Neural progenitor cell (in vitro differentiated cells): Measurements from ENCODE around the gene SLC52A3. TPM values are rescaled to one million over a fixed set of nuclear protein-coding genes. Genes with fewer than 3 reads are reported as not detected.

Source experiments
- DNase-seq: peaks from one replicate; pipeline ENCODE4 v3.0.0-alpha.2; 2016; ENCODE audit warnings: low spot score
- H2AFZ ChIP-seq: fragments of 200-600 bp; sonication (generic); replicated peaks from 2 replicates; pipeline ENCODE4 v1.6.1; 2016; ENCODE audit warnings: antibody characterized with exemption
- H3F3A ChIP-seq: fragments of 200-600 bp; sonication (generic); 2 replicates; pipeline ENCODE4 v1.6.1; 2016; ENCODE audit warnings: antibody characterized with exemption, low read depth
- H3K27ac ChIP-seq: fragments of 200-600 bp; sonication (generic); 2 replicates; pipeline ENCODE4 v1.5.1; 2016; ENCODE audit warnings: mild to moderate bottlenecking
- H3K27me3 ChIP-seq: fragments of 200-600 bp; sonication (generic); 2 replicates; pipeline ENCODE4 v1.6.1; 2016; ENCODE audit warnings: mild to moderate bottlenecking, moderate library complexity
- H3K36me3 ChIP-seq: fragments of 200-600 bp; sonication (generic); 2 replicates; pipeline ENCODE4 v1.5.1; 2016
- H3K4me1 ChIP-seq: fragments of 200-600 bp; sonication (generic); 2 replicates; pipeline ENCODE4 v1.6.1; 2016; ENCODE audit warnings: mixed run types
- H3K4me2 ChIP-seq: fragments of 200-600 bp; sonication (generic); 2 replicates; pipeline ENCODE4 v1.6.1; 2016
- H3K4me3 ChIP-seq: fragments of 200-600 bp; sonication (generic); 2 replicates; pipeline ENCODE4 v1.5.1; 2016
- H3K79me2 ChIP-seq: fragments of 200-600 bp; sonication (generic); 2 replicates; pipeline ENCODE4 v1.6.1; 2016; ENCODE audit warnings: low read depth
- H3K9ac ChIP-seq: fragments of 200-600 bp; sonication (generic); 2 replicates; pipeline ENCODE4 v1.6.1; 2016
- H3K9me3 ChIP-seq: fragments of 200-600 bp; sonication (generic); 2 replicates; pipeline ENCODE4 v1.5.1; 2016; ENCODE audit warnings: low read depth
- H4K20me1 ChIP-seq: fragments of 200-600 bp; sonication (generic); 2 replicates; pipeline ENCODE4 v1.6.1; 2016; ENCODE audit warnings: low read depth
- H3K27ac Mint-ChIP-seq: 3 replicates; pipeline ENCODE4 v1.8.0; 2021; ENCODE audit warnings: mixed read lengths
- H3K27me3 Mint-ChIP-seq: 2 replicates; pipeline ENCODE4 v1.8.0; 2022; ENCODE audit warnings: low read depth, mild to moderate bottlenecking, inconsistent platforms, moderate library complexity, mixed read lengths; ENCODE audit not compliant: insufficient read depth
- H3K36me3 Mint-ChIP-seq: 3 replicates; pipeline ENCODE4 v1.8.0; 2021; ENCODE audit warnings: mixed read lengths
- H3K4me1 Mint-ChIP-seq: 3 replicates; pipeline ENCODE4 v1.8.0; 2021; ENCODE audit warnings: mixed read lengths
- H3K4me3 Mint-ChIP-seq: 3 replicates; pipeline ENCODE4 v1.8.0; 2021; ENCODE audit warnings: mild to moderate bottlenecking, moderate library complexity, mixed read lengths
- H3K9me3 Mint-ChIP-seq: 3 replicates; pipeline ENCODE4 v1.8.0; 2020; ENCODE audit warnings: mixed read lengths
- EZH2 ChIP-seq: fragments of 200-600 bp; sonication (generic); IDR thresholded peaks from 2 replicates; pipeline ENCODE4 v1.6.1; 2017; ENCODE audit warnings: antibody characterized with exemption, mild to moderate bottlenecking, moderate library complexity
- EZH2phosphoT487 ChIP-seq: fragments of 200-600 bp; sonication (generic); IDR thresholded peaks from 2 replicates; pipeline ENCODE4 v1.6.1; 2017; ENCODE audit warnings: antibody characterized with exemption
- total RNA-seq: library from RNA; depleted of rRNA; stranded (reverse); fragments of >200 nt; gene quantifications from 2 replicates; pipeline ENCODE4 v1.2.3, GENCODE V29; 2015; ENCODE audit warnings: low replicate concordance
- TF ChIP-seq, protein P1 (sequence below): fragments of 200-600 bp; sonication (generic); IDR thresholded peaks from 2 replicates; pipeline ENCODE4 v1.5.1; 2017; ENCODE audit warnings: antibody characterized with exemption, mild to moderate bottlenecking

SLC52A3 gene
- total RNA-seq, 1 donor from 2014 or later: not detected

DNA sequence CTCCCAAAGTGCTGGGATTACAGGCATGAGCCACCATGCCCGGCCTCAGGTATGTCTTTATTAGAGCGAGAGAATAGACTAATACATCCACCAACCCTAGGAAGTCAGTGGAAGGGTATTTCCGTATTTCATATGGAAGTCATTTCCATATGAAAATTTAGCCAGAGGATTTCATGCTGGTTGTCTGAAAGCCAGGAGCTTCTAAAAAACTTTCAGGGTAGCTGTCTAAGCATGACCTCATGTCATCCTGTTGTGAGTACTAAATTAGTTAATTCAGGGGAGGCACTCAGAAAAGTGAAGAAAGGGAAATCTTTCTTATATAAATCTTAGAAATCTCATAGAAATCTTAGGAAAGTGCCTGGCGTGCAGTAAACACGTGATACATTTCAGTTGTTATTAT, 16.5 kb downstream of the SLC52A3 start:
- DNase-seq: no peak
- H3K36me3 ChIP-seq: no peaks in the 10 kb centered on the region
- no peak overlapping the region for H3K4me3 ChIP-seq
- TF ChIP-seq EZH2 (no peak), EZH2phosphoT487 (no peak)
- TF ChIP-seq, protein P1, sequence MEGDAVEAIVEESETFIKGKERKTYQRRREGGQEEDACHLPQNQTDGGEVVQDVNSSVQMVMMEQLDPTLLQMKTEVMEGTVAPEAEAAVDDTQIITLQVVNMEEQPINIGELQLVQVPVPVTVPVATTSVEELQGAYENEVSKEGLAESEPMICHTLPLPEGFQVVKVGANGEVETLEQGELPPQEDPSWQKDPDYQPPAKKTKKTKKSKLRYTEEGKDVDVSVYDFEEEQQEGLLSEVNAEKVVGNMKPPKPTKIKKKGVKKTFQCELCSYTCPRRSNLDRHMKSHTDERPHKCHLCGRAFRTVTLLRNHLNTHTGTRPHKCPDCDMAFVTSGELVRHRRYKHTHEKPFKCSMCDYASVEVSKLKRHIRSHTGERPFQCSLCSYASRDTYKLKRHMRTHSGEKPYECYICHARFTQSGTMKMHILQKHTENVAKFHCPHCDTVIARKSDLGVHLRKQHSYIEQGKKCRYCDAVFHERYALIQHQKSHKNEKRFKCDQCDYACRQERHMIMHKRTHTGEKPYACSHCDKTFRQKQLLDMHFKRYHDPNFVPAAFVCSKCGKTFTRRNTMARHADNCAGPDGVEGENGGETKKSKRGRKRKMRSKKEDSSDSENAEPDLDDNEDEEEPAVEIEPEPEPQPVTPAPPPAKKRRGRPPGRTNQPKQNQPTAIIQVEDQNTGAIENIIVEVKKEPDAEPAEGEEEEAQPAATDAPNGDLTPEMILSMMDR: no peak
- H3K4me1 Mint-ChIP-seq: no peaks in the 10 kb centered on the region
- H3K4me3 Mint-ChIP-seq: no peak overlapping the region
- H3F3A ChIP-seq: no peaks in the 10 kb centered on the region
- H3K4me2 ChIP-seq: no peak overlapping the region
- no peaks in the 10 kb centered on the region for H3K4me1 ChIP-seq
- no peaks in the 10 kb centered on the region for H3K9me3 ChIP-seq
- H3K27ac ChIP-seq: no peak overlapping the region
- H3K9me3 Mint-ChIP-seq: no peaks in the 10 kb centered on the region
- no peak overlapping the region for H2AFZ ChIP-seq
- H3K27ac Mint-ChIP-seq: no peak overlapping the region
- no peaks in the 10 kb centered on the region for H4K20me1 ChIP-seq
- no peaks in the 10 kb centered on the region for H3K79me2 ChIP-seq
- no peak overlapping the region for H3K9ac ChIP-seq
- no peaks in the 10 kb centered on the region for H3K27me3 ChIP-seq
- H3K36me3 Mint-ChIP-seq: no peaks in the 10 kb centered on the region
- H3K27me3 Mint-ChIP-seq: peaks cover 3% of the 10 kb centered on the region

DNA sequence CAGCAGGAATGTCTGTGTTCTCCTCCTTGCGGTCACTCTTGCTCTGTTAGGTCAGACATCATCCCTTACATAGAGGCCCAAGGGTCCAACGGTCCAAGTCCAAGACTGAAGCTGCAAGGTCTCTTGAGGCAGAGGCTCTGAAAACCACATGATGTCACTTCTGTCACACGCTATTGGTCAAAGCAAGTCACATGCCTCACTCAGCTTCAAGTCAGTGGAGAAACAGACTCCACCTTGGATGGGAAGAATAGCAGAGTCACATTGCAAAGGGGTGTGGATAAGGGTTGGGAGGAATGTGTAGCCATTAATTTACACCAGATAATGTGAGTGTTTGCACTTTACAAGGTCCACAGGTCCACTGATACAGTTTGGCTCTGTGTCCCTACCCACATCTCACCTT, 17.5 kb downstream of the SLC52A3 start:
- peaks cover 2% of the 10 kb centered on the region for H3K27me3 Mint-ChIP-seq
- TF ChIP-seq, protein P1: no peak
- no peak for TF ChIP-seq EZH2phosphoT487
- TF ChIP-seq EZH2: no peak
- no peak overlapping the region for H3K4me3 Mint-ChIP-seq
- H2AFZ ChIP-seq: no peak overlapping the region
- no peaks in the 10 kb centered on the region for H3K4me1 ChIP-seq
- no peaks in the 10 kb centered on the region for H3K4me1 Mint-ChIP-seq
- H3K27ac ChIP-seq: no peak overlapping the region
- H3K36me3 Mint-ChIP-seq: no peaks in the 10 kb centered on the region
- H3K4me3 ChIP-seq: no peak overlapping the region
- H3K27me3 ChIP-seq: no peaks in the 10 kb centered on the region
- peaks cover 4% of the 10 kb centered on the region for H3K9me3 Mint-ChIP-seq
- H4K20me1 ChIP-seq: no peaks in the 10 kb centered on the region
- H3F3A ChIP-seq: no peaks in the 10 kb centered on the region
- no peak overlapping the region for H3K4me2 ChIP-seq
- no peak overlapping the region for H3K9ac ChIP-seq
- no peak for DNase-seq
- no peak overlapping the region for H3K27ac Mint-ChIP-seq
- no peaks in the 10 kb centered on the region for H3K79me2 ChIP-seq
- H3K36me3 ChIP-seq: no peaks in the 10 kb centered on the region
- H3K9me3 ChIP-seq: peaks cover 6% of the 10 kb centered on the region

DNA sequence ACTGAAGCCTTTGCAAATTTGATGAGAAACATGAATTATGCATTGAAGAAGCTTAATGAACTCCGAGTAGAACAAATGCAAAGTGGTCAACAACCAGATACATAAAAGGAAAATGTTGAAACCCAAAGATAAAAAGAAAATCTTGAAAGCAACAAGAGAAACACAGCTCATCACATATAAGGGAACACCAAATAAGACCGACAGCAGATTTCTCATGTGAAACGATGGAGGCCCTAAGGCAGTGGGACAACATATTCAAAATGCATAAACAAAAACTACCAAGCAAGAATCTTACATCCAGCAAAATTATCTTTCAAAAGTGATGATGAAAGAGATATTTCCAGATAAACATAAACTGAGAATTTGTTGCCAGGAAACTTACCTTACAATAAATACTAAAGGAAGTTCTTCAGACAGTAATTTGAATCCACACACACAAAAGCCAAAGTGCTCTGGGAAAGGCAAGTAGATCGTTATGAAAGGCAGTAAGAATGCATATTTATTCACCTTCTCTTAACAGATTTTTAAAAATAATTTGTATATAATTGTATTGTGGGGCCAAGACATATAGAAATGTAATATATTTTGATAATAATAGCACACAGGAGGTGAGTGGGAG, 22.5 kb downstream of the SLC52A3 start:
- no peak overlapping the region for H2AFZ ChIP-seq
- DNase-seq: no peak
- Mint-ChIP-seq H3K27ac (no peak overlapping the region), H3K4me1 (no peaks in the 10 kb centered on the region), H3K9me3 (peaks cover 16% of the 10 kb centered on the region), H3K36me3 (peaks cover 2% of the 10 kb centered on the region), H3K27me3 (peaks cover 21% of the 10 kb centered on the region), H3K4me3 (no peak overlapping the region)
- TF ChIP-seq EZH2phosphoT487: no peak
- TF ChIP-seq EZH2: no peak
- TF ChIP-seq, protein P1: no peak
- peaks cover 12% of the 10 kb centered on the region for H3K9me3 ChIP-seq
- no peak overlapping the region for H3K4me3 ChIP-seq
- no peak overlapping the region for H3K27ac ChIP-seq
- H3K27me3 ChIP-seq: no peaks in the 10 kb centered on the region
- no peaks in the 10 kb centered on the region for H3F3A ChIP-seq
- H3K4me2 ChIP-seq: no peak overlapping the region
- H3K4me1 ChIP-seq: no peaks in the 10 kb centered on the region
- H4K20me1 ChIP-seq: no peaks in the 10 kb centered on the region
- H3K79me2 ChIP-seq: no peaks in the 10 kb centered on the region
- no peak overlapping the region for H3K9ac ChIP-seq
- no peaks in the 10 kb centered on the region for H3K36me3 ChIP-seq
